ENCODE measurements around the gene GJC1. TPM values are rescaled to one million over a fixed set of nuclear protein-coding genes. Genes with fewer than 3 reads are reported as not detected.

GJC1 gene
- total RNA-seq, 1 experiment from 2014 or later, result 89.4 TPM

DNA sequence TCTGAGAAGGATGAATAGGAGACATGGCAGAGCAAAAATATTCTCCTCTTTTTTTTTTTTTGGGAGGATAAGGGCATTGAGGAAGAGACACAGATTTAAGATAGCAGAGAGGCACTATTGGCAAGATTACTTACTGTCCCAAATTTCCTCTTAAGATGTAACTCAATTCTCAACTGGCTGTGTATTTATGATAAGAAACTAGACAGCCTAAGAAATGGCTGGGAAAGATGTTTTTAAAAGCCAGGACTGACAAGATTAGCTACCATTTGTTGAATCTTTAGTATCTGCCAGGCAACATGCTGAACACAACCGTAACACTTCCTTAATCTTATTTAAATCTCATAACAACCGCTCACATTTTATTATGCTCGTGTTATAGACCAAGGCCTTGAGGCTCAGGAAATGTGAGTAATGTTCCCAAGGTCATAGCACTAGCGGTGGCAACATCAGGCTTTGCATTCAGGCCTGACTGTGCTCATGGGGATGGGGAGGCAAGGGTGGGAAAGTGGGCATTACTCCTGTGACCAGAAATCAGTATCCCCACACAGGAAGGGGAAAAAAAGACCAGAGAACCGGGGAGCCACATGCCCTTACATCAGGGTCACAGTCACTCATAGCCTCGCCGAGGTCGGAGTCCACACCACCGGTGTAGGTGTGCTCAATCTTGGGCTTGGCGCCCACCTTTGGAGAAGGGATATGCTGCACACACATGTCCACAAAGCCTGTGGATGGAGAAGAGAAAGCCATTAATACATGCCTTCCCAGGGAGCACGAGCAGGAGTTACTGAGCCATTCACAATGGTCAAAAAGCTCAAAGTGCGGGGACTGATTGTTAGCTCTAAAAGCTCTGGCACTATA lies 33.2 kb upstream of the GJC1 start:
- Histone ChIP-seq H3K27ac (ENCODE audit: low read length) (no peak overlapping the region), H3K9me3 (ENCODE audit: control insufficient read depth, insufficient read depth, low read depth, low read length) (no peaks in the 10 kb centered on the region), H3K36me3 (ENCODE audit: control insufficient read depth, insufficient read depth, low read length) (peaks cover 16% of the 10 kb centered on the region), H3K4me3 (ENCODE audit: low read depth in 2 of 2, low read length in 2 of 2) (no peak overlapping the region), H3K27me3 (ENCODE audit: control insufficient read depth, insufficient read depth, low read length) (no peaks in the 10 kb centered on the region), H3K4me1 (ENCODE audit: control insufficient read depth, insufficient read depth, low read length) (no peaks in the 10 kb centered on the region)
- no peak for ATAC-seq
- intact Hi-C loops (cut with micrococcal nuclease; ENCODE audit: unreplicated experiment), result no loop called here
- BruUV-seq (replicated peaks), result no TSS peak
- in situ Hi-C loops (cut with HindIII; ENCODE audit: low pct_unique_long_range_greater_than_20kb, low sequenced_read_pairs), result no loop called here
- DNase-seq (ENCODE audit: low read depth, low spot score), result no peak
- TF ChIP-seq TCF7L2 (IDR thresholded peaks at IDR 0.05; ENCODE audit: low read depth, low read length), result no peak
- TF ChIP-seq POLR2AphosphoS5 (IDR thresholded peaks at IDR 0.05; ENCODE audit: low read depth, low read length), result no peak
- TF ChIP-seq, protein P1, sequence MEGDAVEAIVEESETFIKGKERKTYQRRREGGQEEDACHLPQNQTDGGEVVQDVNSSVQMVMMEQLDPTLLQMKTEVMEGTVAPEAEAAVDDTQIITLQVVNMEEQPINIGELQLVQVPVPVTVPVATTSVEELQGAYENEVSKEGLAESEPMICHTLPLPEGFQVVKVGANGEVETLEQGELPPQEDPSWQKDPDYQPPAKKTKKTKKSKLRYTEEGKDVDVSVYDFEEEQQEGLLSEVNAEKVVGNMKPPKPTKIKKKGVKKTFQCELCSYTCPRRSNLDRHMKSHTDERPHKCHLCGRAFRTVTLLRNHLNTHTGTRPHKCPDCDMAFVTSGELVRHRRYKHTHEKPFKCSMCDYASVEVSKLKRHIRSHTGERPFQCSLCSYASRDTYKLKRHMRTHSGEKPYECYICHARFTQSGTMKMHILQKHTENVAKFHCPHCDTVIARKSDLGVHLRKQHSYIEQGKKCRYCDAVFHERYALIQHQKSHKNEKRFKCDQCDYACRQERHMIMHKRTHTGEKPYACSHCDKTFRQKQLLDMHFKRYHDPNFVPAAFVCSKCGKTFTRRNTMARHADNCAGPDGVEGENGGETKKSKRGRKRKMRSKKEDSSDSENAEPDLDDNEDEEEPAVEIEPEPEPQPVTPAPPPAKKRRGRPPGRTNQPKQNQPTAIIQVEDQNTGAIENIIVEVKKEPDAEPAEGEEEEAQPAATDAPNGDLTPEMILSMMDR (IDR thresholded peaks at IDR 0.05), result no peak
- TF ChIP-seq SIN3A (IDR thresholded peaks at IDR 0.05; ENCODE audit: borderline replicate concordance, insufficient read depth, low read depth, low read length), result no peak
- TF ChIP-seq, protein P2, sequence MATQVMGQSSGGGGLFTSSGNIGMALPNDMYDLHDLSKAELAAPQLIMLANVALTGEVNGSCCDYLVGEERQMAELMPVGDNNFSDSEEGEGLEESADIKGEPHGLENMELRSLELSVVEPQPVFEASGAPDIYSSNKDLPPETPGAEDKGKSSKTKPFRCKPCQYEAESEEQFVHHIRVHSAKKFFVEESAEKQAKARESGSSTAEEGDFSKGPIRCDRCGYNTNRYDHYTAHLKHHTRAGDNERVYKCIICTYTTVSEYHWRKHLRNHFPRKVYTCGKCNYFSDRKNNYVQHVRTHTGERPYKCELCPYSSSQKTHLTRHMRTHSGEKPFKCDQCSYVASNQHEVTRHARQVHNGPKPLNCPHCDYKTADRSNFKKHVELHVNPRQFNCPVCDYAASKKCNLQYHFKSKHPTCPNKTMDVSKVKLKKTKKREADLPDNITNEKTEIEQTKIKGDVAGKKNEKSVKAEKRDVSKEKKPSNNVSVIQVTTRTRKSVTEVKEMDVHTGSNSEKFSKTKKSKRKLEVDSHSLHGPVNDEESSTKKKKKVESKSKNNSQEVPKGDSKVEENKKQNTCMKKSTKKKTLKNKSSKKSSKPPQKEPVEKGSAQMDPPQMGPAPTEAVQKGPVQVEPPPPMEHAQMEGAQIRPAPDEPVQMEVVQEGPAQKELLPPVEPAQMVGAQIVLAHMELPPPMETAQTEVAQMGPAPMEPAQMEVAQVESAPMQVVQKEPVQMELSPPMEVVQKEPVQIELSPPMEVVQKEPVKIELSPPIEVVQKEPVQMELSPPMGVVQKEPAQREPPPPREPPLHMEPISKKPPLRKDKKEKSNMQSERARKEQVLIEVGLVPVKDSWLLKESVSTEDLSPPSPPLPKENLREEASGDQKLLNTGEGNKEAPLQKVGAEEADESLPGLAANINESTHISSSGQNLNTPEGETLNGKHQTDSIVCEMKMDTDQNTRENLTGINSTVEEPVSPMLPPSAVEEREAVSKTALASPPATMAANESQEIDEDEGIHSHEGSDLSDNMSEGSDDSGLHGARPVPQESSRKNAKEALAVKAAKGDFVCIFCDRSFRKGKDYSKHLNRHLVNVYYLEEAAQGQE (IDR thresholded peaks at IDR 0.05; ENCODE audit: insufficient read depth in 1 of 2, low read depth in 2 of 2, low read length in 1 of 2), result no peak
- ChIA-PET CTCF (no interaction called here), POLR2A (no interaction called here)

GRCh38 chr17:44862278-44862914 lies 32.3 kb upstream of the GJC1 start:
- in situ Hi-C loops (cut with HindIII; ENCODE audit: low pct_unique_long_range_greater_than_20kb, low sequenced_read_pairs), result no loop called here
- no TSS peak for BruUV-seq (replicated peaks)
- intact Hi-C loops (cut with micrococcal nuclease; ENCODE audit: unreplicated experiment), result no loop called here
- ChIA-PET CTCF (no interaction called here), POLR2A (no interaction called here)
- DNase-seq (ENCODE audit: low read depth, low spot score) (no peak), ATAC-seq (no peak)
- H3K27ac ChIP-seq (ENCODE audit: low read length), result no peak overlapping the region
- peaks cover 16% of the 10 kb centered on the region for H3K36me3 ChIP-seq (ENCODE audit: control insufficient read depth, insufficient read depth, low read length)
- H3K27me3 ChIP-seq (ENCODE audit: control insufficient read depth, insufficient read depth, low read length), result no peaks in the 10 kb centered on the region
- TF ChIP-seq SIN3A (IDR thresholded peaks at IDR 0.05; ENCODE audit: borderline replicate concordance, insufficient read depth, low read depth, low read length) (no peak), TCF7L2 (IDR thresholded peaks at IDR 0.05; ENCODE audit: low read depth, low read length) (no peak), POLR2AphosphoS5 (IDR thresholded peaks at IDR 0.05; ENCODE audit: low read depth, low read length) (no peak)
- TF ChIP-seq, protein P2 (IDR thresholded peaks at IDR 0.05; ENCODE audit: insufficient read depth in 1 of 2, low read depth in 2 of 2, low read length in 1 of 2), result no peak
- TF ChIP-seq, protein P1 (IDR thresholded peaks at IDR 0.05), result no peak
- no peaks in the 10 kb centered on the region for H3K4me1 ChIP-seq (ENCODE audit: control insufficient read depth, insufficient read depth, low read length)
- no peak overlapping the region for H3K4me3 ChIP-seq (ENCODE audit: low read depth in 2 of 2, low read length in 2 of 2)
- no peaks in the 10 kb centered on the region for H3K9me3 ChIP-seq (ENCODE audit: control insufficient read depth, insufficient read depth, low read depth, low read length)

Data from Panc1 (cell line).